H9 (cell line): ENCODE data around the gene CEMIP2. TPM values are rescaled to one million over a fixed set of nuclear protein-coding genes. Genes with fewer than 3 reads are reported as not detected.

Source experiments
- DNase-seq: peaks from one replicate; pipeline ENCODE4 v3.0.0-alpha.2; 2017
- H2AFZ ChIP-seq: one replicate; pipeline ENCODE4 v1.6.1; 2013; ENCODE audit warnings: mild to moderate bottlenecking, low read length, control low read depth, moderate library complexity
- H2AK5ac ChIP-seq: 2 replicates; pipeline ENCODE4 v1.6.1; 2013; ENCODE audit warnings: low read length, control low read depth, mixed read lengths; ENCODE audit not compliant: insufficient read length
- H2BK120ac ChIP-seq: one replicate; pipeline ENCODE4 v1.6.1; 2013; ENCODE audit warnings: low read depth, mild to moderate bottlenecking, low read length, control low read depth, inconsistent platforms; ENCODE audit not compliant: poor library complexity, severe bottlenecking
- H2BK12ac ChIP-seq: 2 replicates; pipeline ENCODE4 v1.6.1; 2013; ENCODE audit warnings: low read length, control low read depth, mixed read lengths, low read depth; ENCODE audit not compliant: insufficient read length
- H2BK15ac ChIP-seq: 2 replicates; pipeline ENCODE4 v1.6.1; 2013; ENCODE audit warnings: low read depth, low read length, control low read depth
- H2BK20ac ChIP-seq: one replicate; pipeline ENCODE4 v1.6.1; 2013; ENCODE audit warnings: low read depth, mild to moderate bottlenecking, low read length, control low read depth, inconsistent platforms; ENCODE audit not compliant: poor library complexity, severe bottlenecking
- H2BK5ac ChIP-seq: 2 replicates; pipeline ENCODE4 v1.6.1; 2013; ENCODE audit warnings: low read length, control low read depth, mixed read lengths; ENCODE audit not compliant: insufficient read length
- H3K14ac ChIP-seq: 2 replicates; pipeline ENCODE4 v1.6.1; 2013; ENCODE audit warnings: low read length, control low read depth; ENCODE audit not compliant: insufficient read depth
- H3K18ac ChIP-seq: 2 replicates; pipeline ENCODE4 v1.6.1; 2013; ENCODE audit warnings: low read depth, mild to moderate bottlenecking, mixed read lengths, low read length, control low read depth; ENCODE audit not compliant: insufficient read length
- H3K23ac ChIP-seq: 2 replicates; pipeline ENCODE4 v1.6.1; 2013; ENCODE audit warnings: low read length, control low read depth, mixed read lengths, low read depth; ENCODE audit not compliant: insufficient read length
- H3K23me2 ChIP-seq: 2 replicates; pipeline ENCODE4 v1.6.1; 2013; ENCODE audit warnings: low read depth, mild to moderate bottlenecking, mixed read lengths, low read length, control low read depth; ENCODE audit not compliant: insufficient read length, poor library complexity, severe bottlenecking
- H3K27ac ChIP-seq: 2 replicates; pipeline ENCODE4 v1.5.1; 2013; ENCODE audit warnings: low read length, control low read depth, mixed read lengths, low read depth; ENCODE audit not compliant: insufficient read length
- H3K27me3 ChIP-seq: 2 replicates; pipeline ENCODE4 v1.6.1; 2013; ENCODE audit warnings: low read length, control low read depth, inconsistent platforms; ENCODE audit not compliant: insufficient read depth
- H3K4ac ChIP-seq: 2 replicates; pipeline ENCODE4 v1.6.1; 2013; ENCODE audit warnings: low read depth, mild to moderate bottlenecking, control low read depth, inconsistent platforms, low read length, moderate library complexity
- H3K4me1 ChIP-seq: 2 replicates; pipeline ENCODE4 v1.6.1; 2013; ENCODE audit warnings: low read length, control low read depth, inconsistent platforms; ENCODE audit not compliant: insufficient read depth
- H3K4me2 ChIP-seq: 2 replicates; pipeline ENCODE4 v1.6.1; 2013; ENCODE audit warnings: low read length, control low read depth, mixed read lengths; ENCODE audit not compliant: insufficient read length, insufficient read depth
- H3K56ac ChIP-seq: 2 replicates; pipeline ENCODE4 v1.6.1; 2013; ENCODE audit warnings: low read depth, mild to moderate bottlenecking, mixed read lengths, low read length, control low read depth; ENCODE audit not compliant: insufficient read length
- H3K79me1 ChIP-seq: 2 replicates; pipeline ENCODE4 v1.6.1; 2013; ENCODE audit warnings: low read depth, mild to moderate bottlenecking, moderate library complexity, low read length, control low read depth, inconsistent platforms; ENCODE audit not compliant: insufficient read depth, poor library complexity, severe bottlenecking
- H3K79me2 ChIP-seq: 2 replicates; pipeline ENCODE4 v1.6.1; 2013; ENCODE audit warnings: low read length, control low read depth, inconsistent platforms; ENCODE audit not compliant: insufficient read depth
- H3K9ac ChIP-seq: 2 replicates; pipeline ENCODE4 v1.6.1; 2013; ENCODE audit warnings: low read length, control low read depth, mixed read lengths; ENCODE audit not compliant: insufficient read length; ENCODE audit errors: extremely low read depth
- H3K9me3 ChIP-seq: one replicate; pipeline ENCODE4 v1.6.1; 2013; ENCODE audit warnings: low read depth, low read length, inconsistent platforms; ENCODE audit not compliant: control insufficient read depth
- H3T11ph ChIP-seq: one replicate; pipeline ENCODE4 v1.6.1; 2013; ENCODE audit warnings: mild to moderate bottlenecking, low read length, control low read depth, inconsistent platforms
- H4K20me1 ChIP-seq: one replicate; pipeline ENCODE4 v1.6.1; 2013; ENCODE audit not compliant: control insufficient read depth, insufficient read length, insufficient read depth
- H4K5ac ChIP-seq: 2 replicates; pipeline ENCODE4 v1.6.1; 2013; ENCODE audit warnings: low read depth, mild to moderate bottlenecking, mixed read lengths, low read length, control low read depth; ENCODE audit not compliant: insufficient read length
- H4K8ac ChIP-seq: replicated peaks from 2 replicates; pipeline ENCODE4 v1.6.1; 2013; ENCODE audit warnings: low read length, control low read depth, mixed read lengths, low read depth; ENCODE audit not compliant: insufficient read length
- H4K91ac ChIP-seq: 2 replicates; pipeline ENCODE4 v1.6.1; 2013; ENCODE audit warnings: low read depth, mild to moderate bottlenecking, moderate library complexity, mixed read lengths, low read length, control low read depth; ENCODE audit not compliant: insufficient read length
- H3K27ac Mint-ChIP-seq, 3 experiments: 2 replicates in 2 of 3; 3 replicates in 1 of 3; pipeline ENCODE4 v1.8.0; 2020 to 2021; ENCODE audit warnings: mixed read lengths in 3 of 3, mild to moderate bottlenecking in 1 of 3, moderate library complexity in 1 of 3
- H3K27me3 Mint-ChIP-seq: 2 replicates; pipeline ENCODE4 v1.8.0; 2021; ENCODE audit warnings: low read depth, mild to moderate bottlenecking, moderate library complexity, mixed read lengths
- H3K36me3 Mint-ChIP-seq, 3 experiments: 2 replicates in 2 of 3; 3 replicates in 1 of 3; pipeline ENCODE4 v1.8.0; 2020 to 2021; ENCODE audit warnings: low read depth in 3 of 3, mixed read lengths in 3 of 3; ENCODE audit not compliant: insufficient read depth in 1 of 3
- H3K4me1 Mint-ChIP-seq, 2 experiments: 2 replicates each; pipeline ENCODE4 v1.8.0; 2020; ENCODE audit warnings: mixed read lengths in 2 of 2
- H3K4me3 Mint-ChIP-seq, 2 experiments: 2 replicates in 1 of 2; 3 replicates in 1 of 2; pipeline ENCODE4 v1.8.0; 2020 to 2021; ENCODE audit warnings: mild to moderate bottlenecking in 2 of 2, mixed read lengths in 2 of 2, moderate library complexity in 1 of 2
- H3K9me3 Mint-ChIP-seq, 2 experiments: 2 replicates in 1 of 2; 3 replicates in 1 of 2; pipeline ENCODE4 v1.8.0; 2020; ENCODE audit warnings: mild to moderate bottlenecking in 2 of 2, mixed read lengths in 2 of 2, moderate library complexity in 1 of 2
- CTCF ChIP-seq: fragments of 200-600 bp; sonication (generic); conservative IDR thresholded peaks from 3 replicates; pipeline ENCODE4 v1.8.0; 2021; ENCODE audit warnings: antibody characterized with exemption, mild to moderate bottlenecking
- WGBS: extraction: QIAGEN DNeasy Blood & Tissue Kit; methylation state at CpG from one replicate; pipeline ENCODE4 v1.1.7; 2013; ENCODE audit warnings: missing lambda C conversion rate, low lambda C conversion rate, mixed read lengths; ENCODE audit not compliant: insufficient read length; ENCODE audit errors: extremely low coverage; 5-methylcytosine and 5-hydroxymethylcytosine counted together
- total RNA-seq: library from RNA; stranded (reverse); gene quantifications from 2 replicates; pipeline ENCODE4 v1.2.1, GENCODE V29; 2021

CEMIP2 gene
- total RNA-seq, 1 experiment from 2014 or later = 77.2 TPM

- H3K9me3 ChIP-seq = no peaks in the 10 kb centered on the region
- H3K27me3 ChIP-seq = peaks cover 2% of the 10 kb centered on the region; the same call in 1 of the 2 replicates
- no peak overlapping the region for H4K8ac ChIP-seq
- peaks cover 5 to 6% of the 10 kb centered on the region in 2 experiments for H3K4me1 Mint-ChIP-seq
- H3K27ac Mint-ChIP-seq = no peak overlapping the region
- no peak overlapping the region for H2BK15ac ChIP-seq
- no peak overlapping the region for H3K23ac ChIP-seq
- DNase-seq = no peak
- H2BK12ac ChIP-seq = no peak overlapping the region
- no peak overlapping the region for H2AFZ ChIP-seq
- no CpG with 5 or more reads among the region's 1 CpG for WGBS
- H3K9me3 Mint-ChIP-seq = peaks cover 0 to 3% of the 10 kb centered on the region in 2 experiments; a peak in 1 of 5 replicates
- H3K36me3 Mint-ChIP-seq = no peaks in the 10 kb centered on the region; a peak in 1 of 7 replicates
- H2BK20ac ChIP-seq = no peak overlapping the region
- no peak for TF ChIP-seq CTCF
- no peak overlapping the region for H3K18ac ChIP-seq
- no peaks in the 10 kb centered on the region for H3K23me2 ChIP-seq
- H3K79me1 ChIP-seq = no peaks in the 10 kb centered on the region
- no peak overlapping the region for H2BK120ac ChIP-seq
- H4K20me1 ChIP-seq = no peaks in the 10 kb centered on the region
- no peak overlapping the region for H3K56ac ChIP-seq
- no peak overlapping the region for H3K9ac ChIP-seq
- no peak overlapping the region for H3K27ac ChIP-seq
- no peak overlapping the region for H3K14ac ChIP-seq
- no peak overlapping the region for H4K91ac ChIP-seq
- no peak overlapping the region for H3K4ac ChIP-seq
- peaks cover 14% of the 10 kb centered on the region for H3K27me3 Mint-ChIP-seq
- no peak overlapping the region for H4K5ac ChIP-seq
- H3K4me1 ChIP-seq = peaks cover 3% of the 10 kb centered on the region; the same call in 1 of the 2 replicates
- H3K79me2 ChIP-seq = no peaks in the 10 kb centered on the region
- H3T11ph ChIP-seq = no peak overlapping the region
- H3K4me3 Mint-ChIP-seq = no peak overlapping the region
- H3K4me2 ChIP-seq = no peak overlapping the region
- H2BK5ac ChIP-seq = no peak overlapping the region
- no peak overlapping the region for H2AK5ac ChIP-seq
These were observed 122.2 kb downstream of the CEMIP2 start for GRCh38 chr9:71646131-71646530.
